K562 (cell line): ENCODE data around the gene FAM184B. TPM values are rescaled to one million over a fixed set of nuclear protein-coding genes. Genes with fewer than 3 reads are reported as not detected.

Source experiments
- ATAC-seq: fragments of 200-7000 bp; cut with Tn5 transposase; 3 replicates; pipeline ENCODE4 v1.9.1; 2020; ENCODE audit warnings: moderate library complexity
- BruUV-seq: library from RNA; stranded (reverse); fragments of 400-500 nt; replicated peaks from 2 replicates; lab custom pipeline; 2021; lab: Mats Ljungman, UMichigan
- CTCF ChIA-PET: fragments of 300-600 bp; formaldehyde crosslinking; extraction: SDS; loops from one replicate; lab custom pipeline; 2021; ENCODE audit warnings: low intra/inter-chr PET ratio; lab: Yijun Ruan, JAX
- POLR2A ChIA-PET: fragments of 300-600, 350-650 bp; sonication (Branson Sonifier 250); formaldehyde crosslinking; extraction: SDS; loops from one replicate; lab custom pipeline; 2021; ENCODE audit warnings: antibody characterized with exemption, inconsistent platforms; lab: Yijun Ruan, JAX
- DNase-seq, 4 experiments: peaks; one replicate each; pipeline versions ENCODE4 v3.0.0 to v3.0.0-alpha.2; 2011 to 2018; ENCODE audit warnings: low spot score in 3 of 4, mixed read lengths in 3 of 4; ENCODE audit errors: extremely low read depth in 1 of 4
- FAIRE-seq: peaks from 2 replicates; lab custom pipeline; 2011; peaks lifted over from hg19 to GRCh38; lab: Jason Lieb, UNC
- H2AFZ ChIP-seq: 2 replicates; pipeline ENCODE4 v1.6.0; 2011; ENCODE audit warnings: low read depth, low read length, control low read depth, inconsistent platforms
- H3K27ac ChIP-seq: fragments of 200-600 bp; 3 replicates; pipeline ENCODE4 v1.8.0; 2011; ENCODE audit warnings: low read depth, mild to moderate bottlenecking, control low read depth, inconsistent platforms, low read length, moderate library complexity, mixed read lengths; ENCODE audit errors: extremely low read depth
- H3K27me3 ChIP-seq, 2 experiments: fragments of 300-600 bp in 1 of 2; 2 replicates in 1 of 2; 3 replicates in 1 of 2; pipeline versions ENCODE4 v1.6.0 to v1.8.0; 2011; ENCODE audit warnings: inconsistent platforms in 2 of 2, low read length in 2 of 2, mild to moderate bottlenecking in 1 of 2, mixed read lengths in 1 of 2, moderate library complexity in 1 of 2; ENCODE audit not compliant: control insufficient read depth in 2 of 2, insufficient read depth in 2 of 2
- H3K36me3 ChIP-seq: fragments of 300-600 bp; 3 replicates; pipeline ENCODE4 v1.8.0; 2011; ENCODE audit warnings: mild to moderate bottlenecking, low read length, inconsistent platforms; ENCODE audit not compliant: control insufficient read depth, insufficient read depth
- H3K4me1 ChIP-seq, 2 experiments: fragments of 200-600 bp in 1 of 2; replicated peaks in 1 of 2; 2 replicates in 1 of 2; 3 replicates in 1 of 2; pipeline versions ENCODE4 v1.5.1 to v1.8.0; 2011; ENCODE audit warnings: inconsistent platforms in 2 of 2, low read length in 2 of 2, mild to moderate bottlenecking in 1 of 2, mixed read lengths in 1 of 2, moderate library complexity in 1 of 2; ENCODE audit not compliant: control insufficient read depth in 2 of 2, insufficient read depth in 2 of 2
- H3K4me2 ChIP-seq: 2 replicates; pipeline ENCODE4 v1.6.1; 2011; ENCODE audit warnings: low read length, control low read depth, inconsistent platforms, mixed read lengths; ENCODE audit not compliant: insufficient read depth
- H3K4me3 ChIP-seq: fragments of 200-600 bp; sonication (generic), shearing (Covaris generic); 2 replicates; pipeline ENCODE4 v1.5.1; 2016; ENCODE audit warnings: control low read depth, inconsistent platforms
- H3K79me2 ChIP-seq: fragments of 200-600 bp; 3 replicates; pipeline ENCODE4 v1.8.0; 2011; ENCODE audit warnings: low read length, inconsistent platforms; ENCODE audit not compliant: control insufficient read depth, insufficient read depth
- H3K9ac ChIP-seq, 2 experiments: 2 replicates each; pipeline versions ENCODE4 v1.6.0 to v1.6.1; 2011; ENCODE audit warnings: low read depth in 2 of 2, low read length in 2 of 2, control low read depth in 1 of 2, inconsistent platforms in 1 of 2, mild to moderate bottlenecking in 1 of 2, mixed read lengths in 1 of 2; ENCODE audit not compliant: insufficient read depth in 1 of 2
- H3K9me1 ChIP-seq: one replicate; pipeline ENCODE4 v1.6.0; 2011; ENCODE audit warnings: inconsistent platforms, mild to moderate bottlenecking, low read length, moderate library complexity; ENCODE audit not compliant: control insufficient read depth, insufficient read depth
- H3K9me3 ChIP-seq: replicated peaks from 2 replicates; pipeline ENCODE4 v1.5.1; 2011; ENCODE audit warnings: low read depth, low read length, inconsistent platforms; ENCODE audit not compliant: control insufficient read depth, insufficient read depth
- H4K20me1 ChIP-seq: replicated peaks from 2 replicates; pipeline ENCODE4 v1.6.1; 2011; ENCODE audit warnings: low read length, inconsistent platforms, mixed read lengths; ENCODE audit not compliant: control insufficient read depth, insufficient read depth
- ASH1L ChIP-seq: fragments of 450-650 bp; IDR thresholded peaks from 2 replicates; pipeline ENCODE4 v1.6.1; 2018; ENCODE audit warnings: borderline replicate concordance, mild to moderate bottlenecking, low read depth; ENCODE audit not compliant: partially characterized antibody
- BRD4 ChIP-seq: fragments of 200-600 bp; sonication (generic); IDR thresholded peaks from 2 replicates; pipeline ENCODE4 v1.6.1; 2017; ENCODE audit warnings: inconsistent platforms
- CBX3 ChIP-seq, 2 experiments: IDR thresholded peaks; 1 replicate in 1 of 2; 2 replicates in 1 of 2; pipeline ENCODE4 v1.6.1; 2012; ENCODE audit warnings: inconsistent platforms in 2 of 2, low read length in 2 of 2, borderline replicate concordance in 1 of 2, control low read depth in 1 of 2
- CHD2 ChIP-seq: IDR thresholded peaks from 2 replicates; pipeline ENCODE4 v1.6.1; 2011; ENCODE audit warnings: low read depth, low read length
- GATAD2B ChIP-seq: fragments of 450-650 bp; IDR thresholded peaks from 2 replicates; pipeline ENCODE4 v1.6.1; 2017; ENCODE audit warnings: mild to moderate bottlenecking, borderline replicate concordance
- SPI1 ChIP-seq: IDR thresholded peaks from 2 replicates; pipeline ENCODE4 v1.6.1; 2011; ENCODE audit warnings: low read depth, low read length, control low read depth, borderline replicate concordance
- YBX1 ChIP-seq: fragments of 450-650 bp; IDR thresholded peaks from 2 replicates; pipeline ENCODE4 v1.7.1; 2016; ENCODE audit warnings: mild to moderate bottlenecking
- ZFP1 ChIP-seq: fragments of 450-650 bp; formaldehyde crosslinking; IDR thresholded peaks from 2 replicates; pipeline ENCODE4 v1.4.0; 2020; ENCODE audit warnings: mild to moderate bottlenecking, mixed read lengths
- ZNF444 ChIP-seq: fragments of 250-450 bp; sonication (Bioruptor Pico); IDR thresholded peaks from 2 replicates; pipeline ENCODE4 v1.4.0; 2020; ENCODE audit warnings: mild to moderate bottlenecking, moderate library complexity
- ZNF507 ChIP-seq: conservative IDR thresholded peaks from 2 replicates; pipeline ENCODE4 v1.6.1; 2017; ENCODE audit warnings: missing genetic modification characterization, missing compliant biosample characterization
- ZNF511 ChIP-seq: sonication (generic); formaldehyde crosslinking; IDR thresholded peaks from 2 replicates; pipeline ENCODE4 v1.8.0; 2022; ENCODE audit warnings: mild to moderate bottlenecking, missing genetic modification reagents
- ZNF77 ChIP-seq: fragments of 250-450 bp; sonication (Bioruptor Pico); IDR thresholded peaks from 2 replicates; pipeline ENCODE4 v1.5.0; 2020
- WGBS: fragments of 100-300 bp; shearing (Covaris generic); methylation state at CpG from one replicate; pipeline ENCODE4 v1.1.6; 2016; ENCODE audit warnings: low coverage, mixed read lengths; ENCODE audit not compliant: insufficient coverage; ENCODE audit errors: missing lambda C conversion rate; 5-methylcytosine and 5-hydroxymethylcytosine counted together
- in situ Hi-C: fragments of 300-500 bp; cut with MboI; formaldehyde crosslinking; loops from 4 replicates; pipeline ENCODE4 v1.15.0; 2018; ENCODE audit warnings: inconsistent platforms, mixed read lengths
- intact Hi-C: fragments of 100-400 bp; cut with micrococcal nuclease; formaldehyde crosslinking; loops from 2 replicates; pipeline ENCODE4 v1.14.2; 2022
- polyA plus RNA-seq, 8 experiments: library from polyadenylated mRNA; depleted of rRNA in 4 of 8; stranded (reverse) in 5 of 8; unstranded in 3 of 8; fragments of >200 nt; fragmentation: Nextera tagmentation in 2 of 8; fragmentation: Illumina TruSeq in 1 of 8; extraction: Ambion mirVana in 2 of 8; extraction: Trizol in 1 of 8; gene quantifications; 2 replicates each; pipeline versions ENCODE4 v1.2.1 to v1.2.3, GENCODE V29; 2011 to 2014; ENCODE audit warnings: inconsistent platforms in 1 of 8, missing spikeins in 1 of 8
- total RNA-seq, 7 experiments: library from RNA; depleted of rRNA in 6 of 7; stranded (reverse); fragments of >200 nt in 6 of 7; fragmentation: Illumina TruSeq in 2 of 7; extraction: Trizol in 2 of 7; gene quantifications; 2 replicates each; pipeline versions ENCODE4 v1.2.1 to v1.2.3, GENCODE V29; 2011 to 2021; ENCODE audit warnings: low replicate concordance in 1 of 7
- TF ChIP-seq, protein P1 (sequence below), 2 experiments: IDR thresholded peaks; 2 replicates each; pipeline ENCODE4 v1.6.1; 2012; ENCODE audit warnings: improper control_type of control experiment in 2 of 2, low read depth in 2 of 2, low read length in 2 of 2, borderline replicate concordance in 1 of 2

FAM184B gene
- total and polyA plus RNA-seq, 9 of the 15 experiments (the other 6 are each of a cell fraction or from before 2014, with no cell fraction given): not detected

GRCh38 chr4:17580969-17581368 is 200.5 kb downstream of the FAM184B start:
- H3K9ac ChIP-seq: no peak overlapping the region
- POLR2A ChIA-PET: interaction anchor here (0.6 kb wide), 1 partner anchor 45 kb away, joined by 3 read pairs; no protein-coding TSS in a partner anchor
- in situ Hi-C loops (no loop called here), intact Hi-C loops (no loop called here)
- no peak for TF ChIP-seq ZNF507 (tag)
- TF ChIP-seq SPI1: no peak
- TF ChIP-seq ZNF444 (CRISPR knock-in tag): no peak
- TF ChIP-seq BRD4: no peak
- TF ChIP-seq, protein P1, sequence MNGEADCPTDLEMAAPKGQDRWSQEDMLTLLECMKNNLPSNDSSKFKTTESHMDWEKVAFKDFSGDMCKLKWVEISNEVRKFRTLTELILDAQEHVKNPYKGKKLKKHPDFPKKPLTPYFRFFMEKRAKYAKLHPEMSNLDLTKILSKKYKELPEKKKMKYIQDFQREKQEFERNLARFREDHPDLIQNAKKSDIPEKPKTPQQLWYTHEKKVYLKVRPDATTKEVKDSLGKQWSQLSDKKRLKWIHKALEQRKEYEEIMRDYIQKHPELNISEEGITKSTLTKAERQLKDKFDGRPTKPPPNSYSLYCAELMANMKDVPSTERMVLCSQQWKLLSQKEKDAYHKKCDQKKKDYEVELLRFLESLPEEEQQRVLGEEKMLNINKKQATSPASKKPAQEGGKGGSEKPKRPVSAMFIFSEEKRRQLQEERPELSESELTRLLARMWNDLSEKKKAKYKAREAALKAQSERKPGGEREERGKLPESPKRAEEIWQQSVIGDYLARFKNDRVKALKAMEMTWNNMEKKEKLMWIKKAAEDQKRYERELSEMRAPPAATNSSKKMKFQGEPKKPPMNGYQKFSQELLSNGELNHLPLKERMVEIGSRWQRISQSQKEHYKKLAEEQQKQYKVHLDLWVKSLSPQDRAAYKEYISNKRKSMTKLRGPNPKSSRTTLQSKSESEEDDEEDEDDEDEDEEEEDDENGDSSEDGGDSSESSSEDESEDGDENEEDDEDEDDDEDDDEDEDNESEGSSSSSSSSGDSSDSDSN (IDR thresholded peaks at IDR 0.05; ENCODE audit: borderline replicate concordance in 1 of 2, low read depth in 2 of 2, low read length in 2 of 2): no peak
- no peak for TF ChIP-seq ZNF511 (CRISPR knock-in tag)
- no peak for TF ChIP-seq GATAD2B
- TF ChIP-seq ZNF77 (CRISPR knock-in tag): no peak
- no peak for TF ChIP-seq CHD2
- no peak for TF ChIP-seq ASH1L
- no peak for TF ChIP-seq ZFP1 (CRISPR knock-in tag)
- TF ChIP-seq YBX1: no peak
- TF ChIP-seq CBX3 (IDR thresholded peaks at IDR 0.05; ENCODE audit: borderline replicate concordance in 1 of 2, low read length in 2 of 2): no peak
- WGBS: 92% methylated on average over 7 of the region's 7 CpGs
- H3K36me3 ChIP-seq: peaks cover 66% of the 10 kb centered on the region
- no peak overlapping the region for H2AFZ ChIP-seq
- FAIRE-seq (no peak), DNase-seq (no peak), ATAC-seq (no peak)
- BruUV-seq: no TSS peak
- H3K4me1 ChIP-seq: peaks cover 6 to 8% of the 10 kb centered on the region in 2 experiments; a peak in 3 of 5 replicates
- H3K27me3 ChIP-seq: no peaks in the 10 kb centered on the region
- H3K9me1 ChIP-seq: no peaks in the 10 kb centered on the region
- no peaks in the 10 kb centered on the region for H3K9me3 ChIP-seq
- no peak overlapping the region for H3K4me3 ChIP-seq
- no peaks in the 10 kb centered on the region for H4K20me1 ChIP-seq
- H3K4me2 ChIP-seq: no peak overlapping the region
- peaks cover 24% of the 10 kb centered on the region for H3K79me2 ChIP-seq
- no peak overlapping the region for H3K27ac ChIP-seq
- CTCF ChIA-PET: no interaction called here

Other genes with a start within 250 kb of the FAM184B start
- 100 and 107 TPM in 2 replicates for gene LAP3, start 204.4 kb downstream of the FAM184B start, total RNA-seq (2014; rRNA removed)
- gene LAP3, start 204.4 kb downstream of the FAM184B start, total RNA-seq (2014; rRNA removed; fragmentation: Illumina TruSeq; extraction: Trizol): 122 and 126 TPM in 2 replicates
- 134 and 143 TPM in 2 replicates for gene LAP3, start 204.4 kb downstream of the FAM184B start, total RNA-seq (2015; rRNA removed; fragmentation: Illumina TruSeq; extraction: Trizol)
- gene LAP3, start 204.4 kb downstream of the FAM184B start, total RNA-seq (2021): 82.3 and 85.6 TPM in 2 replicates
- 75.0 and 97.3 TPM in 2 replicates for gene LAP3, start 204.4 kb downstream of the FAM184B start, polyA plus RNA-seq (2011; rRNA removed)
- 115 and 132 TPM in 2 replicates for gene LAP3, start 204.4 kb downstream of the FAM184B start, polyA plus RNA-seq (2014; fragmentation: Illumina TruSeq; extraction: Trizol)
- 100 to 1,000 TPM in 1 of 2 experiments, 10 to 100 TPM in 1; 97.3 to 170 TPM for gene LAP3, start 204.4 kb downstream of the FAM184B start, polyA plus RNA-seq (2014; fragmentation: Nextera tagmentation; extraction: Ambion mirVana)
- gene LAP3, start 204.4 kb downstream of the FAM184B start, polyA plus RNA-seq (2014; rRNA removed): 93.1 and 94.3 TPM in 2 replicates
- 13.5 and 15.5 TPM in 2 replicates for gene MED28, start 167.0 kb downstream of the FAM184B start, total RNA-seq (2014; rRNA removed)
- gene MED28, start 167.0 kb downstream of the FAM184B start, total RNA-seq (2014; rRNA removed; fragmentation: Illumina TruSeq; extraction: Trizol): 34.6 and 41.9 TPM in 2 replicates
- gene MED28, start 167.0 kb downstream of the FAM184B start, total RNA-seq (2015; rRNA removed; fragmentation: Illumina TruSeq; extraction: Trizol): 68.0 and 77.0 TPM in 2 replicates
- 82.4 and 93.8 TPM in 2 replicates for gene MED28, start 167.0 kb downstream of the FAM184B start, total RNA-seq (2021)
- 42.4 and 50.5 TPM in 2 replicates for gene MED28, start 167.0 kb downstream of the FAM184B start, polyA plus RNA-seq (2011; rRNA removed)
- 23.0 and 28.4 TPM in 2 replicates for gene MED28, start 167.0 kb downstream of the FAM184B start, polyA plus RNA-seq (2014; fragmentation: Illumina TruSeq; extraction: Trizol)
- gene MED28, start 167.0 kb downstream of the FAM184B start, polyA plus RNA-seq (2014; fragmentation: Nextera tagmentation; extraction: Ambion mirVana): 10 to 100 TPM; 76.5 to 79.2 TPM
- 35.1 and 43.4 TPM in 2 replicates for gene MED28, start 167.0 kb downstream of the FAM184B start, polyA plus RNA-seq (2014; rRNA removed)
- 69.3 and 76.5 TPM in 2 replicates for gene DCAF16, start 29.1 kb upstream of the FAM184B start, total RNA-seq (2014; rRNA removed)
- gene DCAF16, start 29.1 kb upstream of the FAM184B start, total RNA-seq (2014; rRNA removed; fragmentation: Illumina TruSeq; extraction: Trizol): 67.8 and 77.4 TPM in 2 replicates
- gene DCAF16, start 29.1 kb upstream of the FAM184B start, total RNA-seq (2015; rRNA removed; fragmentation: Illumina TruSeq; extraction: Trizol): 62.8 and 71.8 TPM in 2 replicates
- gene DCAF16, start 29.1 kb upstream of the FAM184B start, total RNA-seq (2021): 77.5 and 82.8 TPM in 2 replicates
- 81.6 and 84.1 TPM in 2 replicates for gene DCAF16, start 29.1 kb upstream of the FAM184B start, polyA plus RNA-seq (2011; rRNA removed)
- gene DCAF16, start 29.1 kb upstream of the FAM184B start, polyA plus RNA-seq (2014; fragmentation: Illumina TruSeq; extraction: Trizol): 58.0 and 68.3 TPM in 2 replicates
- gene DCAF16, start 29.1 kb upstream of the FAM184B start, polyA plus RNA-seq (2014; fragmentation: Nextera tagmentation; extraction: Ambion mirVana): 10 to 100 TPM; 20.5 to 23.8 TPM
- gene DCAF16, start 29.1 kb upstream of the FAM184B start, polyA plus RNA-seq (2014; rRNA removed): 48.8 and 49.5 TPM in 2 replicates
- gene NCAPG, start 29.4 kb upstream of the FAM184B start, total RNA-seq (2014; rRNA removed): 53.0 and 56.6 TPM in 2 replicates
- gene NCAPG, start 29.4 kb upstream of the FAM184B start, total RNA-seq (2014; rRNA removed; fragmentation: Illumina TruSeq; extraction: Trizol): 102 and 119 TPM in 2 replicates
- gene NCAPG, start 29.4 kb upstream of the FAM184B start, total RNA-seq (2015; rRNA removed; fragmentation: Illumina TruSeq; extraction: Trizol): 74.8 and 76.7 TPM in 2 replicates
- gene NCAPG, start 29.4 kb upstream of the FAM184B start, total RNA-seq (2021): 72.9 and 73.4 TPM in 2 replicates
- 62.8 and 102 TPM in 2 replicates for gene NCAPG, start 29.4 kb upstream of the FAM184B start, polyA plus RNA-seq (2011; rRNA removed)
- gene NCAPG, start 29.4 kb upstream of the FAM184B start, polyA plus RNA-seq (2014; fragmentation: Illumina TruSeq; extraction: Trizol): 62.8 and 65.3 TPM in 2 replicates
- gene NCAPG, start 29.4 kb upstream of the FAM184B start, polyA plus RNA-seq (2014; fragmentation: Nextera tagmentation; extraction: Ambion mirVana): 10 to 100 TPM; 25.6 to 30.5 TPM
- 55.6 and 63.4 TPM in 2 replicates for gene NCAPG, start 29.4 kb upstream of the FAM184B start, polyA plus RNA-seq (2014; rRNA removed)
- gene LCORL, start 240.1 kb upstream of the FAM184B start, total RNA-seq (2014; rRNA removed): 7.9 and 18.2 TPM in 2 replicates
- gene LCORL, start 240.1 kb upstream of the FAM184B start, total RNA-seq (2014; rRNA removed; fragmentation: Illumina TruSeq; extraction: Trizol): 17.9 and 20.9 TPM in 2 replicates
- 17.0 and 17.9 TPM in 2 replicates for gene LCORL, start 240.1 kb upstream of the FAM184B start, total RNA-seq (2015; rRNA removed; fragmentation: Illumina TruSeq; extraction: Trizol)
- gene LCORL, start 240.1 kb upstream of the FAM184B start, total RNA-seq (2021): 20.3 and 24.5 TPM in 2 replicates
- 16.8 and 17.4 TPM in 2 replicates for gene LCORL, start 240.1 kb upstream of the FAM184B start, polyA plus RNA-seq (2011; rRNA removed)
- 9.2 and 11.1 TPM in 2 replicates for gene LCORL, start 240.1 kb upstream of the FAM184B start, polyA plus RNA-seq (2014; fragmentation: Illumina TruSeq; extraction: Trizol)
- 1 to 10 TPM; 3.1 to 4.3 TPM for gene LCORL, start 240.1 kb upstream of the FAM184B start, polyA plus RNA-seq (2014; fragmentation: Nextera tagmentation; extraction: Ambion mirVana)
- gene LCORL, start 240.1 kb upstream of the FAM184B start, polyA plus RNA-seq (2014; rRNA removed): 7.5 and 7.7 TPM in 2 replicates